CD4-positive, alpha-beta T cell treated with Interleukin-15 for 4 hours (primary cell): Measurements from ENCODE around the gene ANKRD33B.
"Not testable (repeated sequence)": the region's sequence is repeated elsewhere in the genome, so short reads cannot be mapped to it uniquely, and the experiment has no call there.

ENCODE experiments used
- DNase-seq: peaks from one replicate; pipeline ENCODE4 v3.0.0-alpha.2; 2020; ENCODE audit warnings: low spot score

Gene ANKRD33B

DNA sequence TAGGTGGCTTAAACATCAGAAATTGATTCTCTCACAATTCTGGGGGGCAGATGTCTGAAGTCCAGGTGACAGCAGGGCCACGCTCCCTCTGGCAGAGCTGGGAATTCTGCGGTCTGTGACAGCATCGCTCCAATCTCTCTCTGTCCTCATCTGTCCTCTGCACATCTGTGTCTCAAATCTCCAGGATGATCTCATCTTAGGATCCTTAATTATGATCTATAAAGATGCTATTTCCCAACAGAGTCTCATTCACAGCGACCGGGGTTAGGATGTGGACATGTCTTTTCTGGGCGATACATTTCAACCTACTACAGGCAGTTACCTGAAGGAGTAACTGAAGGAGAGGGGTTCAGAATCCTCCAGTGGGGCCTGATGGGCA lies 31.4 kb downstream of the ANKRD33B start:
- DNase-seq = no peak

DNA sequence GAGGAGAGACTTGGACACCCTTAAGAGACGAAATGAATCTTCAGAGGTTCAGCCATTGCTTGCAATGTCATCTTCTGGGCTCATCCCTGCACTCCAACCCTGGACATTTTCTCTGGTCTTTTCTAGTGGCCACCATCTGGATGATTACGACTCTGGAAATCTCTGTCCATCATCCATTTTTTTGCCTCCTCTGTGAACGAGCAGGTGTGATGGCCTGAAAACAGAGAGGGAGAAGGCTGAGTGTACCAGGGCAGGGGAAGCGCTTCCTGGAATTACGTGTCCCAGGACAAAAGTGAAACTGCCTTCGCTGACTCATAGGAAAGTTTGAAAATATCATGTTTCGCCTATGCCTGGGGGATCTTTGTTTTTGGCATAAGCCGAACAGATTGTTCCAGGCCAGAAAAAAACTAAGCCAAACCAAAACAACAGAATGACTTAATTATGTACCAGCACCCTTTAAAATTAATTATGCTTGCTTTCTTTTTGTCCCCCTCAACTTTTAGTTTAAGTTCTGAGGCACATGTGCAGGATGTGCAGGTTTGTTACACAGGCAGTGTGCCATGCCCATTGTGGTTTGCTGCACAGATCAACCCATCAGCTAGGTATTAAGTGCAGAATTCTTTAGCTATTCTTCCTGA lies 31.9 kb downstream of the ANKRD33B start:
- DNase-seq = peak; percentile 46

DNA sequence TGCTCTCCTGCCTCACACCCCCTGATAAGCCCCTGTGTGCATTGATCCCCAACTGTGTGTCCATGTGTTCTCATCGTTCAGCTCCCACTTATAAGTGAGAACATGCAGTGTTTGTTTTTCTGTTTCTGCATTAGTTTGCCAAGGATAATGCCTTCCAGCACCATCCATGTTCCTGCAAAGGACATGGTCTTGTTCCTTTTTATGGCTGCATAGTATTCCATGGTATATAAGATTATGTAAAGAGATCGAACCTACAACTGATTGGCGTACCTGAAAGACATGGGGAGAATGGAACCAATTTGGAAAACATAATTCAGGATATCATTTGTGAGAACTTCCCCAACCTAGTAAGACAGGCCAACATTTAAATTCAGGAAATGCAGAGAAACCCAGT lies 32.4 kb downstream of the ANKRD33B start:
- no peak for DNase-seq

DNA sequence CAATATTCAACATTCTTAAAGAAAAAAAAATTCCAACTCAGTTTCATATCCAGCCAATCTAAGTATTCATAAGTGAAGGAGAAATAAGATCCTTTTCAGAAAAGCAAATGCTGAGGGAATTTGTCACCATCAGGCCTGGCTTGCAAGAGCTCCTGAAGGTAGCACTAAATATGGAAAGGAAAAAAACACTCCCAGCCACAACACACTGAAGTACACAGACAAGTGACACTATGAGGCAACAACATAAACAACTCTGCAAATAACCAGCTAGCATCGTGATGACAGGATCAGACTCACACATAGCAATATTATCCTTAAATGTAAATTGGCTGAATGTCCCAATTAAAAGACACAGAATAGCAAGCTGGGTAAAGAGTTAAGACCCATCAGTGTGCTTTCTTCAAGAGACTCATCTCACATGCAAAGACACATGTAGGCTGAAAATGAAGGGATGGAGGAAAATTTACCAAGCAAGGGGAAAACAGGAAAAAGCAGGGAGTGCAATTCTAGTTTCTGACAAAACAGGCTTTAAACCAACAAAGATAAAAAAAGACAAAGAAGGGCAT lies 33.1 kb downstream of the ANKRD33B start:
- DNase-seq = no peak

DNA sequence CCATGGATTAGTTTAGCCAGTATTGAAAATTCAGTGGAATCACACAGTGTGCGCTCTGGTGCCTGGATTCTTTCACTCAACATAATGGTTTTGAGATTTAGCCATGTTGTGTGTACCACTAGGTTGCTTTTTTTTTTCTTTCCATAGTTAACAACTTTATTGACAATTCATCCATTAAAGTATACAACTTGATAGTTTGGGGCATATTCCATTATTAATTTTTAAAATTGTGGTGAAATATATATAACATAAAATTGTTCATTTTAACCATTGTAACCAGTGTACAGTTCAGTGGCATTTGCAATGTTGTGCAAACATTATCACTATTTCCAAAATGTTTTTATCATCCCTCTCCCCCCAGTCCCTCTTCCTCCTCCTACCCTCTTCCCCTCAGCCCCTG lies 35.2 kb downstream of the ANKRD33B start:
- no peak for DNase-seq

DNA sequence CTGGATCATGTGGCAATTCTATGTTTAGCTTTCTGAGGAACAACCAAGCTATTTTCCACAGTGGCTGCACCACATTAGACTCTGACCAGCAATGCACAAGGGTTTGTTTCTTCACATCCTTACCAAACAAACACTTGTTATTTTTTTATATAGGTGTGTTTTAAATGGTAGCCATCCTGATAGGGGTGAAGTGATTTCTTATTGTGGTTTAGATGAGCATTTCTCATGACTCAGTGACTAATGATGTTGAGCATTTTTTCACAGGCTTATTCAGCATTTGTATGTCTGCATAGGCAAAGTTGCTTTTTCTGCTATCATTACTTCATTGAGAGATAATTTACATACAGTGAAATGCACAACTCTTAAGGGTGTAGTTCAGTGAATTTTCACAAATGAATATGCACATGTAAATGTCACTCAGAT lies 36.0 kb downstream of the ANKRD33B start:
- no peak for DNase-seq

DNA sequence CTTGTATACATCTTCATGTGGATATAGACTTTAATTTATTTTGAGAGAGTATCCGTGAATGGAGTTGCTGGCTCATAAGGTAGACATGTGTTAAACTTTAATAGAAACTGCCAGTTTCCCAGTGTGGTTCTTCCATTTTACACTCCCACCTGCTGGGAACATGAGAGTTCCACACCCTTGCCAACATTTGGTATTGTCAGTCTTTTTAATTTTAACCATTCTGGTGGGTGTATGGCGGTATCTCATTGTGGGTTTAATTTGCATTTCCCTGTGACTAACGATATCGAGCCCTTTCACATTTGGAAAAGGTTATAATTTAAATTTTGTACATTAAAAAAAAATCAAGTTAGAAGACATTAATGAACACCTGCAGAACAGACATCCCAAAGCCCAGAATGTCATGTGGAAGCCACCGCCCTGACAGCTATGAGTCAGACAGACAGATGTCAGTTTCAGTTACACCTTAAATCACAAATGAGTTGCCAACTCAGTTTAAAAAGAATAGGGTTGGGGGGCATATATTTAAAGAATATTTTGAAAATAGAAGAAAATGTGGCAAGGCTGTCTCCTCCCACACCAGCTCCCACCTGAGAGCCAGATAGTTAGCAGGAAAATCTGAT lies 36.9 kb downstream of the ANKRD33B start:
- DNase-seq = no peak

DNA sequence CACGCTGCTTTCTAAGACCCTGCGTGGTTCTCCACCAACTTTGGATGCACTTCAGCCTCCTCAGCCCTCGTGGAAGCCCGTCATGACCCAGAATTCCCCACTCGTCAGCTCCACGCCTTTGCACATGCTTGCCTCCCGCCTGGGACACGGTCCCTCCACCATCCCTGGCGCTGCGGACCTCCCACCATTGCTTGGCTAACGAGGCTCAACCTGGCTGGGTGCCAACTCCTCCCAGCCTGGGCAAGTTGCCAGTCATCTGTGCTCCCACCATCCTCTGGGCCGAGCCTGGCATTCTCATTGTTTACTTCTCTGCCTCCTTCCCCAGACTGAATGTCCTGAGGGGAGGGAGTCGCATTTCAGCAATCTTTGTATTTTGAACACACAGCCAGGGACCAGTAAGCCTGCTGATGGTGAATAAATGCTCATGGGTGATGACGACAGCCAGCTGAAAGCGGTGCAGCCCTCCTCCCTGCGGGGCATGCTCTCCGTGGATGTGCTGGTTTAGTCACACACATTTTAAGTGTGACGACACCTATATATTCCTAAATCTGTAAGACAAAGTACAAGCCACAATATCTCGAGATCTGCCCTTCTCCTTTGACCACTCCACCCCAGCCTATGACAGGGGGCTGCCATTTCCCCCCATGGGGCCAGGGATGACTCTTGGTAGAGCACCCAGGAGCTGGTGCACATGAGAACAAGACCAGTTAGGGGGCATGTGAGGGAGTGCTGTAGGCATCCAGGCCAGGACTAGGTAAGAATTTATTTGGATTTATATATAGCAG lies 37.6 kb downstream of the ANKRD33B start:
- no peak for DNase-seq

DNA sequence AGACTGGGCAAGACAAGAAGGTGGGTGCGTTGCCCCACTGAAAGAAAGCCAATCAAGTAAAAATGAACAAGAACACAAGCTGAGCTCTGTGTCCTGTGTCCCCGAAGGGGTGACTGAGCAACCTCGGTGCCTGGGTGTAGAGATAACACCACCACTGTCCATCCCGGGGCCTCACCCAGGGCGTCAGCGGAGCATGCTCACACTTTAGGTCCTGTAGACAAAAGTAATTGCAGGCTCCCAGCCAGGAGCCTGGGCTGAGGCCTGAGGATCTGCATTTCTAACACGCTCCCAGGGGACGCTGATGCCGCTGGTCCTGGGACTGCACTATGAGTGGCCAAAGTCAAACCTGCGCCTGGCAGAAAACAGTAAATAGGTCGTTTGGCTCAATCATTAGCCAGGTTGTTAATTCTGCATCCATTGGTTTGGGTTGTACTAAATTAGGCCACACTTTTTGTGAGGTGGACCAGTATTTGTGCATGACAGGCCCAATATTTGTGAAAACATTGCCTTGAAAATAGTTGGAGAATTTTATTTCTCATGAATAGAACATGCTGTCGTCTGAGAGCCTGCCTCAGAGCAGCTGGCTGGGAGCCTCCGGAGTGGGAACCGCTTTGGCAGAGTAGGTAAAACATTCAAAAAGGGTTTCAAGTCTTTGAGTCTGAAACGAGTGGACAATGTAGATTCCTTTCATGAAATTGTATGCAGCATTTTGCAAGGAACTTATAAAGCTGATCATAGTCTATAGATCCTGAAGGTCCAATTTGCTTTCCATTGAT lies 38.3 kb downstream of the ANKRD33B start:
- no peak for DNase-seq

DNA sequence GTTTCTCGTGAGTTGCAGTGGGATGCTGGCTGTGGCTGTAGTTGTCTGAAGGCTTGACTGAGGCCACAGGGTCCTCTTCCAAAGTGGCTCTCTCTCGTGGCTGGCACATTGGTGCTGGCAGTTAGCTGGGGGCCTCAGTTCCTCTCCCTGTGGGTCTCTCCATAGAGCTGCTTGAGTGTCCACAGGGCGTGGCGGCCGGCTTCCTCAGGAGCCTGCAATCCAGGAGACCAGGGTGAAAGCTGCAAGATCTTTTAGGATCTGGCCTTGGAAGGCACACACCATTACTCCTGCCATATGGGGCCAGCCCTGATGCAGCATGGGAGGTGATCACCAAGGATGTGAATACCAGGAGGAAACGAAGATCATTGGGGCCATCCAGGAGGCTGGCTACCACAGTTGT lies 41.1 kb downstream of the ANKRD33B start:
- DNase-seq = no peak

DNA sequence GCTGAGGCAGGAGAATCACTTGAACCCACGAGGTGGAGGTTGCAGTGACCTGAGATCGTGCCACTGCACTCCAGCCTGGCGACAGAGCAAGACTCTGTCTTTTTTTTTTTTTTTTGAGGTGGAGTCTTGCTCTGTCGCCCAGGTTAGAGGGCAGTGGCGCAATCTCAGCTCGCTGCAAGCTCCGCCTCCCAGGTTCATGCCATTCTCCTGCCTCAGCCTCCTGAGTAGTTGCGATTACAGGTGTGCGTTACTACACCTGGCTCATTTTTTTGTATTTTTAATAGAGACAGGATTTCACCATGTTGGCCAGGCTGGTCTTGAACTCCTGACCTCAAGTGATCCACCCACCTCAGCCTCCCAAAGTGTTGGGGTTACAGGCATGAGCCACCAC lies 42.8 kb downstream of the ANKRD33B start:
- DNase-seq = not testable (repeated sequence)

DNA sequence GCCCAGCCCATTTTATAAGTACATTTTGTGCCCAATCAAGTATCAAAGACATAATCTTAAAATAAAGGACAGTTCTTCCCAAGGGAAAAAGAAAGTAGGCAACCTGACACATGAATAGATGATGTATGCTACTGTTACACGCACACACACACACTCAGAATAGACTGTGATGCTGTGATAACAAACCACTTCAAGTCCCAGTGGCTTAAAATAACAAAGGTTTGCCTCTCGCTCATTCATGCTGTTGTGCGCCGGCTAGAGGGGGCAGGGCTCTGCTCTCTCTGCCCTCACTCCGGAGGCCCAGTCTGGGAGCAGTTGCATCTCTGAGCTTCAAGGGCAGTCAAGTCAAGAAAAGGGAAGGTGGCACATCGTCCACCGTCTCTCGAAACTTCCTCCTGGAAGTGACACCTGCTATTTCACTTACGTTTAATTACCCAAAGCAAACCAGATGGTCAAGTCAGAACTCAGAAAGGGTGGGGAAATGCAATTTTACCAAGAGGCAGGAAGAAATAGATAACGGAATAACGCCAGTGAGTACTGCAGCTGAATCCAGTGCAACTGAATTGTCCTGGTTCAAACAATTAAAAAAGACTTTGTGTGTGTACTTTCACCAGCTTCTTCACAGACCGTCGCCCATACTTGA lies 43.3 kb downstream of the ANKRD33B start:
- no peak for DNase-seq

DNA sequence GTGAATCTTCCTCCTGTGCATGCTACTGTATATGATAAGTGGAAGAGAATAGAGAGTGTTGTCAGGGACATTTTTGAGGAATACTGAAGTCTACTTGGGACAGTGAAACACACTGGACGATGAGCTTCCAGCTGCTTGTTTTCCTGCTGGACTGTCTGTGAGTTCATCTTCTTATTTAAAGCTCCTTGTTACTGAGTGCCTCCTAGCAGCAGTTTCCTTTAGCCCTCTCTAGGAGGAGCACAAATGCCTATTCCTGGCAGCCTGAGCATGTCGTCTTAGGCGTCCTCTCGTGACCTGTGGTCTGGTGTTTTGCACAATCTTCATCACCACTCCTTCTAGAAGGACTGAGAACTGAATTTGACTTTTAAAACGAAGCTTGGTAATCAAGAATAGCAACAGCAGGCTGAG lies 43.8 kb downstream of the ANKRD33B start:
- no peak for DNase-seq

DNA sequence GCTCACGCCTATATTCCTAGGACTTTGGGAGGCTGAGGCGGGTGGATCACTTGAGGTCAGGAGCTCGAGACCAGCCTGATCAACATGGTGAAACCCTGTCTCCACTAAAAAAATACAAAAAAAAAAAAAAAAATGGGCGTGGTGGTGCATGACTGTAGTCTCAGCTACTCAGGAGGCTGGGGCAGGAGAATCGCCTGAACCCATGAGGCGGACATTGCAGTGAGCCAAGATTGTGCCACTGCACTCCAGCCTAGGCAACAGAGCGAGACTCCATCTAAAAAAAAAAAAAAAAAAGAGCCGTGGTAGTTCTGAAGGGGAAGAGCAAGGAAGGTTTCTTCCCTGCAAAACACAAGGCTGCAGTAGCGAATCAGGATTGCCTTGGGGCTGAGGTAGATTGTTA lies 44.2 kb downstream of the ANKRD33B start:
- DNase-seq = not testable (repeated sequence)

DNA sequence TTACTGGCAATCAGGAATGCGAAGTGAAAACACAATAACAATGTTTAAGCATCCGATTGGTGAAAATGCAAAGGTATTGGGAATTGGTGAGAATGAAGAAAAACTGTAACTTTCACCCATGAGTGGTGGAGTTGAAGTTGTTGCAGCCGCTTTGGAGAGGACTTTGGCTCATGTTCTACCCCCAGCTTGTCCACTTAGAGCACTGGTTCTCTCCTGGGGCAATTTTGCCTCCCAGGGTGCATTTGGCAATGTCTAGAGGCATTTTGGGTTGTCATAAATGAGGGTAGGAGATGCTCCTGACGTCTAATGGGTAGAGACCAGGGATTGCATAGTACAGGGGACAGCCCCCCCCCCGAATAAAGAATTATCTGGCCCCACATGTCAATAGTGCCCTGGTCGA lies 46.2 kb downstream of the ANKRD33B start:
- DNase-seq = no peak

DNA sequence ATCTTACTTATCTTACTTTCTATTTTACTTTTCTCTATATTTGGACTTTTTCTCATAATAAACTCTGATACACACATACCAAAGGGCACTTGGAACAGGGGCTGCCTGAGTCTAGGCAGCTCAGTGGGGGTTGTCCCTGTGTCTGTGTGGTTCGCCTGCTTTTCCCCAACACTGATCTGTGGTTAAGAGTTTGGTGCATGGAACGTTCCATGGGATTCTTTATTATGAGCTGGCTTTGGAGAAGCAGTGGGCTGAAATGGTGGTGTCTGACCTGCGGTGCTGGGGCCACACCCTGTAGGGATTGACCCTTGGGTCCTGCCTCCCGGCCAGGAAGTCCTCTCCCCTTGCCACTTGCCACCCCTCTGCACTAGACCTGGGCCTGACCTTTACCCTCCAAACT lies 47.4 kb downstream of the ANKRD33B start:
- no peak for DNase-seq

DNA sequence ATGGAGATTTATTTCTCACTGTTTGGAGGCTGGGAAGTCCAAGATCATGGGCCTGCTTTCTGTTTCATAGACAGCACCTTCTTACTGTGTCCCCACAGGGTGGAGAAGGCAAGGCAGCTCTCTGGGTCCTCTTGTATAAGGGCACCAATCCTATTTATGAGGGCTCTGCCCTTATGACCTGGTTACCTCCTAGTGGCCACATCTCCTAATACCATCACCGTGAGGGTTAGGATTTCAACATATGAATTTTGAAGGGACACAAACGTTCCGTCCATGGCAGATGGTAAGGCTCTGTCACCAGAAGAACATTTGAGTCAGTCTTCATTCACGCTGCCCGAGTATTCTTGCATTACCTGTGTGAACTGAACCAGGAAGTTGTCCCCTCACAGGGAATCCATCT lies 48.4 kb downstream of the ANKRD33B start:
- no peak for DNase-seq

DNA sequence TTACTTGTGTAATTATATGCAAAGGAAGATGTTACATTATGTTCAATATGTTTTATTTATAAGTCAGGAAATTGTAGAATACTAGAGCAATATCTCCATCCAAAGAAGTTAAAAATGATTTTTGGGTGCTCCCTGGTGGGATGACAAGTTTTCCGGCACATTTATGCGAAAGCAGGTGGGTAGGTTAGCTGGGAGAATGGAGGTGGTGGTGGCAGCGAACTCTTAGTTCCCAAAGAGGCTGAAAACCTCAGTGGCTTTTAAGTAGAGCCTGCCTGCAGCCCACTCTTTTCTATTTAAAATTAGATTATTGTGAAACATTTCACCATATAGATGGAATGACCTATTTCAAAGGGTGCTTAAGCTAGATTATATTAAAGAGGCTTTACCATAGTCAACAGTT lies 51.8 kb downstream of the ANKRD33B start:
- no peak for DNase-seq

DNA sequence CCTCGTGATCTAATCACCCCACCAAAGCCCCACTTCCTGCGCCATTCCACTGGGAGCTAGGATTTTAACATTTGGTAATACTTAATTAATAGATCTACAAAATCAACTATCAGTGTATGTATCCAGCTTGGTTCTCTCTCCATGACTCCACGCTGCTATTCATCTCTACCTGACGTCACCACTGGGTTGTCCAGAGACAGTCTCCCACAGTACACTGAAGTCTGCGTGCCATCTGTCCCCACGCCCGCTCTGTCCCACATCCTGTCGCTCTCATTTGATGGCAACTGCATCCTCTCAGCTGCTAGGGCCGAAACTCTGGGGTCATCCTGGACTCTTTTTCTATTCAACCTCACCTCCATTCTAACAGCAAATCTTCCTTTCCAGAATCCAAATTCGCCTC lies 53.2 kb downstream of the ANKRD33B start:
- DNase-seq = no peak

DNA sequence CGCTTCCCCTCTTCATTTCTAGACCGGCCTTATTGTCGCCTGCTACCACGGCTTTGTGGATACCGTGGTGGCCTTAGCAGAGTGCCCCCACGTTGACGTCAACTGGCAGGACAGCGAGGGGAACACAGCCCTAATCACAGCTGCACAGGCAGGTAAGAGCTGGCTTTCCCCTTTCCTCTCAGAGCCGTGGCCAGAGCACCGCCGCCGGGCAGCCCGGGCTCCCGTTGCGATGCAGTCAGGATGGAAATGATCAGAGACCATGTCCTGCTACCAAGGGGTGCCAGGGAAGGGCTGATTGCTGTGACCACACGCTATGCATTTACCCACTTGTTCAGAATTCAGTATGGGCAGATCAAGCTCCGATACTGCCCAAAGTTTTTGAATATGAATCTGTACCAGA lies 54.4 kb downstream of the ANKRD33B start:
- no peak for DNase-seq

DNA sequence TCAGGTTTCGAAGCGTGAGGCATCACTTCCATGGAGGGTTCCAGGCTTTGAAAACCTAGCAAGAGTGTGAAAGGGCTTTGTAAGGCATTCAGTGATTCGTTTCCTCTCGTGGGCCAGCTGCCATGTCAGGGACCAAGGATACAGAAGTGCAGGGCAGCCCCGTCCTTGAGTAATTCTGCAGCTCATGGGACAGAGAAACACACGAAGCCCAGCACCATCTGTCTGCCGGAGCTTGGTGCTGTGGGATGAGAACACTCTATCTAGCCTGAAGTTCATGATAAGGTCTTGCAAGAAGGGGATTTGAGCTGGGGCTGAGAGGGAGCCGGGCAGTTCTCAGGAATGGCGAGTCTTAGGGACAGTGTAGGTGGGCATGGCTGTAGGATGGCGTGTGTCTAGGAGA lies 55.8 kb downstream of the ANKRD33B start:
- no peak for DNase-seq

DNA sequence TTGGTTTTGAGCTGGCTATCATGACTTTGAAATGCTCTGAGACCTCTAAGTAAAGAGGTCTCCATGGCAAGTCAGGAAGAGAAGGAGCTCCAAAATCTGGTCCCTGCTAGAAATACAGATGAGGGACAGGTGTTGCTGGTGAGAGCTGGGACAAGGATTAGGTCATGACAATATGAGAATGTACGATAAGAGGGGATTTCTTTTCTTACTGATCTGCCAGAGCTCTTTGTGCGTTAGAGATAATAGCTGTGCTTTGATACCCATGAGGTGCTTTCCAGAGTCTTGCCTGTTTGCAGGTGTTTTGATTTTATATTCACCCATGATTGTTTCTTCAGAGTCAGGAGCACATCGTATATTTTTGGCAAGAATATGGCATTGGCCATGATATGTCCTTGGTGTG lies 56.5 kb downstream of the ANKRD33B start:
- DNase-seq = no peak
